ENCODE data around the gene NAA11. TPM values are rescaled to one million over a fixed set of nuclear protein-coding genes. Genes with fewer than 3 reads are reported as not detected.
"Not testable (repeated sequence)": the region's sequence is repeated elsewhere in the genome, so short reads cannot be mapped to it uniquely, and the experiment has no call there.

NAA11 gene
- total and polyA plus RNA-seq, 8 donors: not detected

DNA sequence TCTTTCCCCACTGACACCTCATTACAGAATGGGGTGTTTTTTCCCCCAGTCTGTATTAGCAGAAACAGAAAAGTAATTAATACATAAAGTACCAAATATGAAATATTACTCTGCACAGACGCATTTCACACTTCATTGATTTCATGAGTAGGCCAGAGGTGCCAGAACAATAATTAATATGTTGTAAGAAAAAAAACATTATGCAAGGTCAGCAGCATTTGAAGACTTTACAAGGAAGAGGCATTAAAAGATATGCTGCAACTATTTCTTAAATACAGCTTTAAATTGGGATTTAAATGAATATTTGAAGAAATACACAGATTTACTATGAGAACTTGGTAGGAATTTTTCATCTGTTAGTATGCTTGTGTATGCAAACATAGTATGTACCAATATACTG is 37.7 kb downstream of the NAA11 start:
- no peak overlapping the region for H3K4me3 ChIP-seq
- no peaks in the 10 kb centered on the region for H3K9me3 ChIP-seq
- intact Hi-C loops (cut with DNase I): no loop called here
- no peak overlapping the region for H3K27ac ChIP-seq
- no peaks in the 10 kb centered on the region for H3K36me3 ChIP-seq
- no peak for TF ChIP-seq CTCF (IDR thresholded peaks at IDR 0.05)
- DNase-seq (no peak), ATAC-seq (no peak)
- no peaks in the 10 kb centered on the region for H3K4me1 ChIP-seq
- H3K27me3 ChIP-seq: no peaks in the 10 kb centered on the region

DNA sequence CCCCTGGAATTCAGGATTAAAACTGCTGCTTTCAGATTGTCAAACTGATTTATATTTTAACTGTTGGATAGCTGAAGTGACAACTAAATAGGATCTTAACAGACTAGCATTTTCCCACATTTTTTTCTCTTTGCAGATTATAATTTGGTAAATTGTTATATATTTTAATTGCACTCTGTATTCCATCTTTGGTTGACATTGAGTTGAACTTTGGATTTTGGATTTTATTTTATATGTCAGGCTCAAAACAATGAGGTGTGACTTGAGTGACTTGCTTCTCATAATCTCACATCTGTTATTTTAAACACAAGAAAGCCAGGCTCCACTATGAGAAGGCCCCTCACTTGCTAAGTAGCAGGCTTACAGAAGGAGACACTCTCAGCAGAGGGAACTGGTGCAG is 38.1 kb downstream of the NAA11 start:
- intact Hi-C loops (cut with DNase I): no loop called here
- H3K9me3 ChIP-seq: no peaks in the 10 kb centered on the region
- no peak for TF ChIP-seq CTCF (IDR thresholded peaks at IDR 0.05)
- H3K27ac ChIP-seq: no peak overlapping the region
- DNase-seq: peak in 1 of 4 donors; percentile 6
- H3K36me3 ChIP-seq: no peaks in the 10 kb centered on the region
- no peaks in the 10 kb centered on the region for H3K27me3 ChIP-seq
- H3K4me1 ChIP-seq: no peaks in the 10 kb centered on the region
- no peak for ATAC-seq
- no peak overlapping the region for H3K4me3 ChIP-seq

DNA sequence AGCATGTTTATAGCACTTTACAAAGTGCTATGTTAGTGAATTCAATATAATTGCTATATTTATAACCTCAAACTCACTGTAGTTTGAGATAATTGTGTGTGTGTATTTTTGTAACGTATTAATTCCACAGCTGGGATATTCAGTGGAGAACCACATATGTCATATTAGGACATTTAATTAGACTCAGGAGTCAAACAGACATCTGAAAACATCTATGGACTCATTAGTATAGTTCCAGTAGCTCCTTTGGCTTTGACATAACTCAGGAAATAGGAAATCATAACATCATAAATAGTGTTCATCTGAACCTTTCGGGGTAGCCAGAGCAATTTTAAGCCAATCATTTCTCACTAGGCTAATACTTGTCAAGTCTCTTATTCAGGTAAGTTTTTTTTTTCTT is 38.8 kb downstream of the NAA11 start:
- intact Hi-C loops (cut with DNase I): no loop called here
- Histone ChIP-seq H3K4me1 (no peaks in the 10 kb centered on the region), H3K36me3 (no peaks in the 10 kb centered on the region), H3K27me3 (no peaks in the 10 kb centered on the region), H3K9me3 (no peaks in the 10 kb centered on the region), H3K4me3 (no peak overlapping the region), H3K27ac (no peak overlapping the region)
- no peak for TF ChIP-seq CTCF (IDR thresholded peaks at IDR 0.05)
- DNase-seq (no peak), ATAC-seq (no peak)

DNA sequence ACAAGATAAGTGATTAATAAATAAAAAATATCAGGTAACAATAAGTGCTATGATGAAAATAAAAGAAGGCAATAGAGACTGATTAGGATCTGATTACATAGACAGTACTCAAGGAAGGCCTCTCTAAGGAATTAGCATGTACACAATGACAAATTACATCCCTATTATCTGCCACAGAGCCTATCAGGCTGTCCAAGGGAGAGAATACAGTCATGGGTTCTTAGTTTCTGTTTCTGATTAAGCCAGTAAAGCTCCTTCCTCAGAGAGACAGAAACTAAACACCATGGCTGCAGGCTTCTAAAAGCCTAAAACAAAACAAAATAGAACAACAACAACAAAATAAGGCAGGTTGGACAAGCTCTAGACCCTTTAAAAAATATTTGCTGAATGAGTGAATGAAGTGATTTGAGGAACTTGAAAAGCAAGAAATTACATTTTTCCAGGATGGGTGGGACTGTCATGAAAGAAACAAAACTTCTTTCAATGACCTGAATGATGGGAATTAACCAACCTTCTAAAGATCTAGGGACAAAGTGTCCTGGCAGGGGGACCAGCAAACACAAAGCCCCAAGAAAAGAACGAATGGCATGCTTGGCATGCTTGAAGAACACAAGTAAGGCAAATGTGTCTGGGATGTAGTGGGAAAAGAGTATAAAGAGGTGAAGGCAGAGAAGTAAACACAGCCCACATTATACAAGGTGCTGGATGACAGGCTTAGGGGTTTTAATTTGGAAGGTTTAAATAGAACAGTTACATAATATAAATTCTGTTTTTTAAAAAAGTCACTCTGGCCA is 44.1 kb downstream of the NAA11 start:
- Histone ChIP-seq H3K4me3 (no peak overlapping the region), H3K9me3 (no peaks in the 10 kb centered on the region), H3K4me1 (no peaks in the 10 kb centered on the region), H3K27me3 (no peaks in the 10 kb centered on the region), H3K27ac (no peak overlapping the region), H3K36me3 (no peaks in the 10 kb centered on the region)
- no peak for TF ChIP-seq CTCF (IDR thresholded peaks at IDR 0.05)
- DNase-seq: no peak
- intact Hi-C loops (cut with DNase I): no loop called here
- ATAC-seq: no peak

- intact Hi-C loops (cut with DNase I); H3K27me3 ChIP-seq; DNase-seq; H3K27ac ChIP-seq; H3K36me3 ChIP-seq; ATAC-seq; H3K9me3 ChIP-seq; H3K4me3 ChIP-seq; H3K4me1 ChIP-seq: not testable (repeated sequence)
Measured at GRCh38 chr4:79277467-79277866, 48.4 kb downstream of the NAA11 start.

- no peak for ATAC-seq
- H3K27me3 ChIP-seq: no peaks in the 10 kb centered on the region
- no peaks in the 10 kb centered on the region for H3K36me3 ChIP-seq
- H3K4me1 ChIP-seq: no peaks in the 10 kb centered on the region
- no peak overlapping the region for H3K4me3 ChIP-seq
- no peak for TF ChIP-seq CTCF (IDR thresholded peaks at IDR 0.05)
- H3K27ac ChIP-seq: no peak overlapping the region
- DNase-seq: peak in 2 of 4 donors; percentile 76 to 83
- H3K9me3 ChIP-seq: no peaks in the 10 kb centered on the region
- intact Hi-C loops (cut with DNase I): no loop called here
Measured at GRCh38 chr4:79273915-79274314, 51.9 kb downstream of the NAA11 start.
